Measurements from ENCODE around the gene TACC3. TPM values are rescaled to one million over a fixed set of nuclear protein-coding genes. Genes with fewer than 3 reads are reported as not detected.
A peak's percentile ranks its signal among the peaks of the same experiment; 100 is the strongest.

The TACC3 gene
- total RNA-seq, 1 experiment from 2014 or later = 74.7 TPM

GRCh38 chr4:1752284-1753041 is 31.1 kb downstream of the TACC3 start:
- H3K36me3 ChIP-seq = no peaks in the 10 kb centered on the region

GRCh38 chr4:1753294-1753696 is 32.0 kb downstream of the TACC3 start:
- H3K36me3 ChIP-seq = no peaks in the 10 kb centered on the region
- no peaks in the 10 kb centered on the region for H3K9me3 ChIP-seq (replicated peaks)
- H3K27ac ChIP-seq = no peak overlapping the region
- H3K4me1 ChIP-seq = peaks cover 35% of the 10 kb centered on the region
- no peaks in the 10 kb centered on the region for H3K27me3 ChIP-seq
- no peak for DNase-seq
- H3K4me3 ChIP-seq = no peak overlapping the region

More at GRCh38 chr4:1752284-1753041, 31.1 kb downstream of the TACC3 start:
- no peaks in the 10 kb centered on the region for H3K27me3 ChIP-seq
- peaks cover 36% of the 10 kb centered on the region for H3K4me1 ChIP-seq
- DNase-seq = no peak
- H3K9me3 ChIP-seq (replicated peaks) = no peaks in the 10 kb centered on the region
- H3K27ac ChIP-seq = no peak overlapping the region
- no peak overlapping the region for H3K4me3 ChIP-seq

- no peaks in the 10 kb centered on the region for H3K9me3 ChIP-seq (replicated peaks)
- no peaks in the 10 kb centered on the region for H3K36me3 ChIP-seq
- H3K4me3 ChIP-seq = no peak overlapping the region
- no peaks in the 10 kb centered on the region for H3K27me3 ChIP-seq
- peak overlapping the region; percentile 18 for H3K27ac ChIP-seq
- DNase-seq = no peak
- peaks cover 38% of the 10 kb centered on the region for H3K4me1 ChIP-seq
These were observed 32.5 kb downstream of the TACC3 start for GRCh38 chr4:1753697-1754311.

GRCh38 chr4:1754336-1754735 is 33.0 kb downstream of the TACC3 start:
- H3K4me3 ChIP-seq = no peak overlapping the region
- H3K4me1 ChIP-seq = peaks cover 44% of the 10 kb centered on the region
- peak overlapping the region; percentile 18 for H3K27ac ChIP-seq
- no peaks in the 10 kb centered on the region for H3K9me3 ChIP-seq (replicated peaks)
- no peaks in the 10 kb centered on the region for H3K27me3 ChIP-seq
- DNase-seq = peak; percentile 89 to 92
- no peaks in the 10 kb centered on the region for H3K36me3 ChIP-seq

- Histone ChIP-seq H3K4me1 (peaks cover 53% of the 10 kb centered on the region), H3K9me3 (replicated peaks) (no peaks in the 10 kb centered on the region), H3K27ac (no peak overlapping the region), H3K27me3 (no peaks in the 10 kb centered on the region), H3K4me3 (no peak overlapping the region), H3K36me3 (no peaks in the 10 kb centered on the region)
- no peak for DNase-seq
These were observed 34.0 kb downstream of the TACC3 start for GRCh38 chr4:1755297-1755696.

GRCh38 chr4:1756079-1756478 is 34.8 kb downstream of the TACC3 start:
- no peak overlapping the region for H3K4me3 ChIP-seq
- no peak for DNase-seq
- peaks cover 61% of the 10 kb centered on the region for H3K4me1 ChIP-seq
- no peak overlapping the region for H3K27ac ChIP-seq
- no peaks in the 10 kb centered on the region for H3K36me3 ChIP-seq
- no peaks in the 10 kb centered on the region for H3K27me3 ChIP-seq
- no peaks in the 10 kb centered on the region for H3K9me3 ChIP-seq (replicated peaks)

- Histone ChIP-seq H3K27me3 (no peaks in the 10 kb centered on the region), H3K4me3 (no peak overlapping the region), H3K4me1 (peaks cover 55% of the 10 kb centered on the region), H3K27ac (no peak overlapping the region), H3K36me3 (no peaks in the 10 kb centered on the region), H3K9me3 (replicated peaks) (no peaks in the 10 kb centered on the region)
- DNase-seq = no peak
These were observed 35.8 kb downstream of the TACC3 start for GRCh38 chr4:1756893-1757779.

GRCh38 chr4:1757836-1758235 is 36.5 kb downstream of the TACC3 start:
- Histone ChIP-seq H3K36me3 (no peaks in the 10 kb centered on the region), H3K9me3 (replicated peaks) (no peaks in the 10 kb centered on the region), H3K27ac (no peak overlapping the region), H3K4me3 (no peak overlapping the region), H3K4me1 (peaks cover 50% of the 10 kb centered on the region), H3K27me3 (no peaks in the 10 kb centered on the region)
- DNase-seq = no peak

- Histone ChIP-seq H3K9me3 (replicated peaks) (no peaks in the 10 kb centered on the region), H3K4me3 (no peak overlapping the region), H3K27me3 (no peaks in the 10 kb centered on the region), H3K27ac (peak overlapping the region; percentile 59), H3K4me1 (peaks cover 46% of the 10 kb centered on the region), H3K36me3 (no peaks in the 10 kb centered on the region)
- no peak for DNase-seq
These were observed 37.2 kb downstream of the TACC3 start for GRCh38 chr4:1758306-1759121.

GRCh38 chr4:1759170-1759817 is 38.0 kb downstream of the TACC3 start:
- no peaks in the 10 kb centered on the region for H3K36me3 ChIP-seq
- H3K9me3 ChIP-seq (replicated peaks) = no peaks in the 10 kb centered on the region
- no peaks in the 10 kb centered on the region for H3K27me3 ChIP-seq
- H3K4me1 ChIP-seq = peaks cover 42% of the 10 kb centered on the region
- peak overlapping the region; percentile 59 for H3K27ac ChIP-seq
- peak; percentile 87 to 92 for DNase-seq
- peak overlapping the region; percentile 10; the same call in 1 of the 2 replicates for H3K4me3 ChIP-seq

- peak overlapping the region; percentile 59 for H3K27ac ChIP-seq
- peaks cover 37% of the 10 kb centered on the region for H3K4me1 ChIP-seq
- no peaks in the 10 kb centered on the region for H3K36me3 ChIP-seq
- no peaks in the 10 kb centered on the region for H3K9me3 ChIP-seq (replicated peaks)
- peak overlapping the region; percentile 10; the same call in 1 of the 2 replicates for H3K4me3 ChIP-seq
- DNase-seq = peak; percentile 59 to 71
- H3K27me3 ChIP-seq = no peaks in the 10 kb centered on the region
These were observed 38.5 kb downstream of the TACC3 start for GRCh38 chr4:1759818-1760223.

GRCh38 chr4:1760521-1761071 is 39.3 kb downstream of the TACC3 start:
- Histone ChIP-seq H3K27ac (no peak overlapping the region), H3K27me3 (0 out of 2 replicates have a peak, but pooled peaks cover 3% of the 10 kb centered on the region), H3K36me3 (no peaks in the 10 kb centered on the region), H3K4me1 (peaks cover 32% of the 10 kb centered on the region), H3K9me3 (replicated peaks) (no peaks in the 10 kb centered on the region), H3K4me3 (no peak overlapping the region)
- no peak for DNase-seq

GRCh38 chr4:1761130-1761689 is 39.9 kb downstream of the TACC3 start:
- peaks cover 32% of the 10 kb centered on the region for H3K4me1 ChIP-seq
- H3K9me3 ChIP-seq (replicated peaks) = no peaks in the 10 kb centered on the region
- H3K36me3 ChIP-seq = no peaks in the 10 kb centered on the region
- no peak overlapping the region for H3K4me3 ChIP-seq
- H3K27ac ChIP-seq = no peak overlapping the region
- H3K27me3 ChIP-seq = peaks cover 7% of the 10 kb centered on the region
- DNase-seq = no peak
